A549 treated with CpdA at 1 μM for 4 hours (cell line): ENCODE measurements around the gene FOXJ3. TPM values are rescaled to one million over a fixed set of nuclear protein-coding genes. Genes with fewer than 3 reads are reported as not detected.

Experiments
- total RNA-seq: library from RNA; stranded (reverse); fragments of 200-300 nt; extraction: Qiagen RNA extraction; gene quantifications from 5 replicates; pipeline ENCODE4 v1.2.3, GENCODE V29; 2022; ENCODE audit warnings: low read depth

Gene FOXJ3
- 16.6 to 20.9 TPM (median 18.1 TPM) in 5 replicates for total RNA-seq

GRCh38 chr1:42335050-42335808 lies at the start of gene FOXJ3:
Gene FOXJ3, minus strand, starts transcription at chr1:42335235. Its CDS starts 24,142 bp downstream, at chr1:42311093.

GRCh38 chr1:42380586-42381279 lies 45.7 kb upstream of the FOXJ3 start, which contains the start of gene RIMKLA:
Gene RIMKLA, plus strand, starts transcription at chr1:42380792. Its CDS starts 143 bp downstream, at chr1:42380935.

GRCh38 chr1:42164551-42165420 lies 170.2 kb downstream of the FOXJ3 start, which contains the start of gene GUCA2A:
Gene GUCA2A, minus strand, starts transcription at chr1:42164745. Its CDS starts 33 bp downstream, at chr1:42164712.

DNA sequence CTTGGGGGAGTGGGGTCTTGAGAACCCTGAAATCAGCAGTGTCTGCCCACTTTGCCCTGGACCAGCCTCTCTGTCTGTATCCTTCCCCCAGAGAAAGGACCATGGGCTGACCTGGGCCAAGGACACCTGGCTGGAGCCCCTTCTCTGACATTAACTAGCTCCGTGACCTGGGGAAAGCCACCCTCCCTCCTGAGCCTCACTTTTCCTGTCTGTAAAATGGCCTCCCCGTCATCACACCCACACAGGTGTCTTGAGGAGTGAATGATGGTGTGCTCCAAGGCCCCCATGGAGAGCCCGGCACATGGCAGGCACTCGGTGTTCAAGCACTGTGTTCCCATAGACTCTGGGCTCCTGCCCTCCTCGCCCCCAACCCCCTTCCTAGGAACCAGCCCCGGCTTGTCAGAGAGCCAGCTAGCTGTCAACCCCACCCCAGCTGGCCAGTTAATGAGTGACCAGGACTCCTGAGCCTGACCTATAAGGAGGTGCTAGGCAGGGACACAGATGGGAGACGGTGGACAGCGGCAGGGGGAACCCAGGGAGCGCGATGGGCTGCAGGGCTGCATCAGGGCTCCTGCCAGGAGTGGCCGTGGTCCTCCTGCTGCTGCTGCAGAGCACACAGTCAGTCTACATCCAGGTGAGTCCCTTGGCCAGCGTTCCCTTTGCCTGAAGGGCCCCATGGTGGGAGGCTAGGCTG lies 182.0 kb downstream of the FOXJ3 start, which contains the start of gene GUCA2B:
TSS of gene GUCA2B (plus strand) at position 504 of the 694 bp plus-strand sequence. CDS start at position 545, 41 bp downstream.

Other genes with a start within 250 kb of the FOXJ3 start
- 0.19 to 0.30 TPM in 2 of 5 replicates, not detected in the others for gene GUCA2B, start 181.8 kb downstream of the FOXJ3 start, total RNA-seq
- gene GUCA2A, start 170.5 kb downstream of the FOXJ3 start, total RNA-seq: 0.33 TPM in 1 of 5 replicates, not detected in the others
- gene RIMKLA, start 45.6 kb upstream of the FOXJ3 start, total RNA-seq: 0.70 to 1.1 TPM (median 0.84 TPM) in 5 replicates
- 0.29 to 0.57 TPM (median 0.38 TPM) in 5 replicates for gene ZMYND12, start 120.8 kb upstream of the FOXJ3 start, total RNA-seq
- gene PPCS, start 121.3 kb upstream of the FOXJ3 start, total RNA-seq: 32.0 to 42.5 TPM (median 35.4 TPM) in 5 replicates
- gene CCDC30, start 128.1 kb upstream of the FOXJ3 start, total RNA-seq: 0.21 to 0.92 TPM (median 0.65 TPM) in 5 replicates